IPS-15b (cell line): ENCODE results near the gene CHD3.

Experiments used
- H3K27me3 ChIP-seq: one replicate; pipeline ENCODE4 v1.6.1; 2013; ENCODE audit warnings: low read length; ENCODE audit not compliant: control insufficient read depth, insufficient read depth
- H3K36me3 ChIP-seq: one replicate; pipeline ENCODE4 v1.6.1; 2013; ENCODE audit warnings: low read length; ENCODE audit not compliant: control insufficient read depth, insufficient read depth
- H3K4me1 ChIP-seq: one replicate; pipeline ENCODE4 v1.6.1; 2013; ENCODE audit warnings: mild to moderate bottlenecking, low read length; ENCODE audit not compliant: control insufficient read depth, insufficient read depth
- H3K4me3 ChIP-seq: one replicate; pipeline ENCODE4 v1.5.1; 2013; ENCODE audit warnings: low read depth, low read length
- H3K9ac ChIP-seq: one replicate; pipeline ENCODE4 v1.6.1; 2013; ENCODE audit warnings: low read depth, mild to moderate bottlenecking, low read length
- H3K9me3 ChIP-seq: one replicate; pipeline ENCODE4 v1.6.1; 2013; ENCODE audit warnings: mild to moderate bottlenecking, low read length; ENCODE audit not compliant: control insufficient read depth, insufficient read depth

The CHD3 gene

DNA sequence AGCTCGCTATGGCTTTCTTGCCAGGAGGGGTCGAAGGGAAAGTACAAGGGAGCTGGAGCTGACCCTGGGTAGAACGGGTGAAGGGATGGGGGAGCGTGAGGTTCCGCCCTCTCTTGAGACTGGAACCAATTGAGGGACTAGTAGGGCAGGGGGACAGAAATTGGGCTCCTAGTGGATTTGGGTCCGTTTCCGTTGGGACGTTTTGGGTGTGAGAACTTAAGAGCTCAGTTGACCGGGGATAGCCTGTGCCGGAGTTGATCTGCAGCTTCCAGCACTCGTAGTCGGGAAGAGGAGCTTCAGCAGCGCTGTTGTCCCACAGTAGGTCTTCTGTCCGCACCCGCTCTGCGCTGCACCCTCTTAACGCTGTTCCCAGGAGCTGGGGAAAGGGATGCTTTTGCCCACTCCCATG lies 43.9 kb downstream of the CHD3 start:
- H3K36me3 ChIP-seq = peaks cover 4% of the 10 kb centered on the region
- peaks cover 36% of the 10 kb centered on the region for H3K27me3 ChIP-seq
- peak overlapping the region; percentile 65 for H3K9ac ChIP-seq
- H3K4me3 ChIP-seq = peak overlapping the region; percentile 99
- H3K9me3 ChIP-seq = no peaks in the 10 kb centered on the region
- peaks cover 2% of the 10 kb centered on the region for H3K4me1 ChIP-seq

- no peaks in the 10 kb centered on the region for H3K9me3 ChIP-seq
- peaks cover 2% of the 10 kb centered on the region for H3K4me1 ChIP-seq
Measured at GRCh38 chr17:7932949-7933348, 44.4 kb downstream of the CHD3 start.

GRCh38 chr17:7935859-7936258 lies 47.3 kb downstream of the CHD3 start:
- H3K36me3 ChIP-seq = peaks cover 12% of the 10 kb centered on the region
- no peak overlapping the region for H3K4me3 ChIP-seq
- H3K9me3 ChIP-seq = no peaks in the 10 kb centered on the region
- peaks cover 13% of the 10 kb centered on the region for H3K27me3 ChIP-seq
- no peak overlapping the region for H3K9ac ChIP-seq
- no peaks in the 10 kb centered on the region for H3K4me1 ChIP-seq

More at GRCh38 chr17:7932949-7933348, 44.4 kb downstream of the CHD3 start:
- peaks cover 4% of the 10 kb centered on the region for H3K36me3 ChIP-seq
- peaks cover 31% of the 10 kb centered on the region for H3K27me3 ChIP-seq
- peak overlapping the region; percentile 99 for H3K4me3 ChIP-seq
- H3K9ac ChIP-seq = peak overlapping the region; percentile 65

GRCh38 chr17:7940034-7940433 lies 51.4 kb downstream of the CHD3 start:
- Histone ChIP-seq H3K9me3 (no peaks in the 10 kb centered on the region), H3K27me3 (no peaks in the 10 kb centered on the region), H3K36me3 (peaks cover 30% of the 10 kb centered on the region), H3K9ac (no peak overlapping the region), H3K4me1 (no peaks in the 10 kb centered on the region), H3K4me3 (no peak overlapping the region)

GRCh38 chr17:7940743-7941142 lies 52.2 kb downstream of the CHD3 start:
- no peaks in the 10 kb centered on the region for H3K27me3 ChIP-seq
- no peaks in the 10 kb centered on the region for H3K4me1 ChIP-seq
- H3K36me3 ChIP-seq = peaks cover 31% of the 10 kb centered on the region
- no peaks in the 10 kb centered on the region for H3K9me3 ChIP-seq
- H3K4me3 ChIP-seq = no peak overlapping the region
- no peak overlapping the region for H3K9ac ChIP-seq

- H3K4me3 ChIP-seq = no peak overlapping the region
- H3K9me3 ChIP-seq = no peaks in the 10 kb centered on the region
- H3K36me3 ChIP-seq = peaks cover 32% of the 10 kb centered on the region
- H3K27me3 ChIP-seq = no peaks in the 10 kb centered on the region
- no peak overlapping the region for H3K9ac ChIP-seq
- no peaks in the 10 kb centered on the region for H3K4me1 ChIP-seq
Measured at GRCh38 chr17:7943291-7943690, 54.7 kb downstream of the CHD3 start.

DNA sequence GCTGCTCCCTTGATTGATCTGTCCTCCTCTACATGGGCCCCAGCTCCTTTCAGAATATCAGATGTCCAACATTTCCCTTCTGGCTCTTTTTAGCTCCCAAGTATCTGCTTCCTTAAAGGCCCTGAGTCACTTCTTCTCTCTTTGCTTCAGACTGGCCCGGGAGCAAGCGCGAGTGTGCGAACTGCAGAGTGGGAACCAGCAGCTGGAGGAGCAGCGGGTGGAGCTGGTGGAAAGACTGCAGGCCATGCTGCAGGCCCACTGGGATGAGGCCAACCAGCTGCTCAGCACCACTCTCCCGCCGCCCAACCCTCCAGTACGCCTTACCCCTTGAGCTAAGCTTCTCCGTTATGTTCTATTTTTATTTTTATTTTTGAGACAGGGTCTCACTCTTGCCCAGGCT lies 55.7 kb downstream of the CHD3 start:
- Histone ChIP-seq H3K27me3 (no peaks in the 10 kb centered on the region), H3K9ac (no peak overlapping the region), H3K9me3 (no peaks in the 10 kb centered on the region), H3K36me3 (peaks cover 35% of the 10 kb centered on the region), H3K4me1 (no peaks in the 10 kb centered on the region), H3K4me3 (no peak overlapping the region)

DNA sequence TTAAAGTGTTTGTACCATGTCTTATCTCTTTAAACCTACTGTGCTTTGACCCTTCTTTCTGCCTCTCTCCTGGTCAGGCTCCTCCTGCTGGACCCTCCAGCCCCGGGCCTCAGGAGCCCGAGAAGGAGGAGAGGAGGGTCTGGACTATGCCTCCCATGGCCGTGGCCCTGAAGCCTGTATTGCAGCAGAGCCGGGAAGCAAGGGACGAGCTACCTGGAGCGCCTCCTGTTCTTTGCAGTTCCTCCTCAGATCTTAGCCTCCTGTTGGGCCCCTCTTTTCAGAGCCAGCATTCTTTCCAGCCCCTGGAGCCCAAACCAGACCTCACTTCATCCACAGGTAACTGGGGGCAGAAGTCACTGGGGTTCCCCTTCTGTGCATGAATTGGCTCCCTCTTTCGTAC lies 57.1 kb downstream of the CHD3 start:
- Histone ChIP-seq H3K9me3 (no peaks in the 10 kb centered on the region), H3K27me3 (no peaks in the 10 kb centered on the region), H3K9ac (no peak overlapping the region), H3K4me3 (no peak overlapping the region), H3K4me1 (no peaks in the 10 kb centered on the region), H3K36me3 (peaks cover 27% of the 10 kb centered on the region)

DNA sequence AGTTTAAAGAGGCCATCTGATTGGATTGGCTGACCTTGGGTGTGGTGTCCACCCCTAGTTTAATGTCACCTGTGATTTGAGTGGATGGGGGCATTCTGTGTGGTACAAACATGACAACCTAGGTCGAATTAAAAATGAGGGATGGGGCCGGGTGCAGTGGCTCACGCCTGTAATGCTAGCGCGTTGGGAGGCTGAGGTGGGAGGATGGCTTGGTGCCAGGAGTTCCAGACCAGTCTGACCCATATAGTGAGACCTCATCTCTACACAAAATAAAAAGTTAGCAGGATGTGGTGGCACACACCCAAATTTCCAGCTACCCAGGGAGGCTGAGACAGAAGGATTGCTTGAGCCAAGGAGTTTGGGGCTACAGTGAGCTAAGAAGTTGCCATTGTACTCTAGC lies 57.9 kb downstream of the CHD3 start:
- Histone ChIP-seq H3K4me1 (no peaks in the 10 kb centered on the region), H3K36me3 (peaks cover 27% of the 10 kb centered on the region), H3K4me3 (no peak overlapping the region), H3K9me3 (no peaks in the 10 kb centered on the region), H3K27me3 (no peaks in the 10 kb centered on the region), H3K9ac (no peak overlapping the region)

- H3K27me3 ChIP-seq = no peaks in the 10 kb centered on the region
- H3K4me1 ChIP-seq = no peaks in the 10 kb centered on the region
- no peak overlapping the region for H3K9ac ChIP-seq
- no peak overlapping the region for H3K4me3 ChIP-seq
- no peaks in the 10 kb centered on the region for H3K9me3 ChIP-seq
- peaks cover 27% of the 10 kb centered on the region for H3K36me3 ChIP-seq
Measured at GRCh38 chr17:7947651-7948050, 59.1 kb downstream of the CHD3 start.

DNA sequence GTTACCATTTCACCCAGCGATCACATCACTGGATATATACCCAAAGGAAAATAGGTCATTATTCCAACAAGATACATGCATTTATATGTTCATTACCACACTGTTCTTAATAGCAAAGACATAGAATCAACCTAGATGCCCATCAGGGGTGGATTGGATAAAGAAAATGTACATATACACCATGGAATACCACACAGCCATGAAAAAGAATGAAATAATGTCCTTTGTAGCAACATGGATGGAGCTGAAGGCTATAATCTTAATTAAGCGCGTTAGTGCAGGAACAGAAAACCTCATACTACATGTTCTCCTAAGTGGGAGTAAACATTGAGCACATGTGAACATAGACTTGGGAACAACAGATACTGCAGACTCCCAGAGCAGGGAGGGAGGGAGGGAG lies 62.0 kb downstream of the CHD3 start:
- Histone ChIP-seq H3K27me3 (no peaks in the 10 kb centered on the region), H3K4me1 (no peaks in the 10 kb centered on the region), H3K4me3 (no peak overlapping the region), H3K9me3 (no peaks in the 10 kb centered on the region), H3K9ac (no peak overlapping the region), H3K36me3 (peaks cover 10% of the 10 kb centered on the region)

DNA sequence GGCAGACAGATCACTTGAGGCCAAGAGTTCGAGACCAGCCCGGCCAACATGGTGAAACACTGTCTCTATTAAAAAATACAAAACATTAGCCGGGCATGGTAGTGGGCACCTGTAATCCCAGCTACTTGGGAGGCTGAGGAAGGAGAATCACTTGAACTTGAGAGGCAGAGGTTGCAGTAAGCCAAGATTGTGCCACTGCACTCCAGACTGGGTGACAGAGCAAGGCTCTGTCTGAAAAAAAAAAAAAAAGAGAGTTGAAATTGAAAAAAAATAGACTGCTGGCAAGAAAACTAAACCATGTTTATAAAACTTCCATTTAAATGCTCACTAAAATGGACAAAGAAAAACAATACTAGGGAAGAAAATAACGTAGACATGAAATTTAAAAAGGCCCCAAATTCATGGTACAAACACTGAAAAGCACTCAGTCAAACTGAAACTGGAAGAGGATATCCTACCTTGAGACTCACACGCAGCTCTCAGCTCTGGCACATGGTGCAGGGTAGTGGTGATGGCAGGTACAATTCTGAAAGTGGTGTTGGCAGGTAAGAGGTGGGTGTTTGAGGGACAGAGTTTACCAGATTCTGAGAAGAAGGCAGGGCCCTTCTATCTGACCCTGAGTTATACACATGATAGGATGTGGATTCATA lies 62.7 kb downstream of the CHD3 start:
- Histone ChIP-seq H3K27me3 (no peaks in the 10 kb centered on the region), H3K9ac (no peak overlapping the region), H3K4me1 (no peaks in the 10 kb centered on the region), H3K36me3 (peaks cover 4% of the 10 kb centered on the region), H3K9me3 (no peaks in the 10 kb centered on the region), H3K4me3 (no peak overlapping the region)
